PC-9 (cell line): ENCODE measurements around the gene HTT-AS.
"Not testable (repeated sequence)": the region's sequence is repeated elsewhere in the genome, so short reads cannot be mapped to it uniquely, and the experiment has no call there.

Experiments
- CTCF ChIP-seq: fragments of 200-600 bp; sonication (generic); conservative IDR thresholded peaks from 2 replicates; pipeline ENCODE4 v1.6.1; 2017; ENCODE audit warnings: mixed run types, antibody characterized with exemption, mild to moderate bottlenecking, moderate library complexity
- EZH2 ChIP-seq: fragments of 200-600 bp; sonication (generic); IDR thresholded peaks from 2 replicates; pipeline ENCODE4 v1.8.0; 2017; ENCODE audit warnings: antibody characterized with exemption, low read depth

DNA sequence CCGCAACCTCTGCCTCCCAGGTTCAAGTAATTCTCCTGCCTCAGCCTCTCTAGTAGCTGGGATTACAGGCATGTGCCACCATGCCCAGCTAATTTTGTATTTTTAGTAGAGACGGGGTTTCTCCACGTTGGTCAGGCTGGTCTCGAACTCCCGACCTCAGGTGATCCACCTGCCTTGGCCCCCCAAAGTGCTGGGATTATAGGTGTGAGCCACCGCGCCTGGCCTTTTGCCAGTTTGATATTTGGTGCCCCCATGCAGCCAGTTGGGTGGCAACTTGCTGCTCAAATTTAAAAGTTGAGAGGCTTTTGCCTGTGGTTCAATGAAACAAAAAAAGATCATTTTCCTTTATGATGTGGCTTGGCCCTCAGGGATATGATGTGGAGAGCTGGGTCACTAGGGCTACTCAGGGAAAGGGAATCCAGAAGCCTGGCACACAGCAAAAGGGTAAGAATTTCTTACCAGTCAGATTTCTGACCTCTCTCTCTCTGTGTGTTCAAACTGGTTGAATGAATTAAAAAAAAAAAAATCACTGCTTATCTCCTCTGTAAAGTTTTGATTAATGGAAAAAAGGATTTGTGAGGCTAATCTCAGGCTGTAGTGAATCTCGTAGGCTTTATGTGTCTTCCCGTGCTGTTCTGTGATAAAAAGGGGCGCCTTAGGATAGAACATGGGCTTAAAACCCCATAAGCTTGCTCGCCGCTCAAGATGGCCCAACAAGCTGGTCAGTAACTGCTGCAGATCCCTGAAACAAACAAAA is 23.0 kb downstream of the HTT-AS start:
- TF ChIP-seq CTCF, EZH2: not testable (repeated sequence)
